GM18502 (cell line): ENCODE measurements around the gene PRDM8.
"Not testable (repeated sequence)": the region's sequence is repeated elsewhere in the genome, so short reads cannot be mapped to it uniquely, and the experiment has no call there.

ENCODE experiments used
- ATAC-seq: cut with Tn5 transposase; IDR thresholded peaks from one replicate; pipeline ENCODE4 v1.9.1; 2021; ENCODE audit warnings: mild to moderate bottlenecking; ENCODE audit not compliant: unreplicated experiment, poor library complexity

Gene PRDM8

DNA sequence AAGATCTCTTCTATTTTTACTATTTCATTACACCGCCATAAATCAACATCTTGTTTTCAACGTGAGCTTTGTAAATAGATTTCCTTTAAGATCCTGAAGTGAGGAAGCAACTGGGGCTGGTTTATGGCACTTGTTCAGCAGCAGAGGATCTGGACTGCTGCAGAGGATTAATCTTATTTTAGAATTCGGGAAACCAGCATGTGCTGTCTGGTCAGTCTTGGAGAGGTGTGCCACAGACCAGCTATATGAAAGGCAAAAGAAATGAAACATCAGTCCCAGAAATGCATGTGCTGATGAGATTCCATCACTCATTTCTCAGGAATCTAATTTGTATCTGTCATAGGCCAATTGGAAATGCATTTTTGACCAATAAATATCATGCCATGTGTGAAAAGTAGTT lies 23.4 kb downstream of the PRDM8 start:
- no peak for ATAC-seq

- no peak for ATAC-seq
Measured at GRCh38 chr4:80221161-80221560, 23.9 kb downstream of the PRDM8 start.

DNA sequence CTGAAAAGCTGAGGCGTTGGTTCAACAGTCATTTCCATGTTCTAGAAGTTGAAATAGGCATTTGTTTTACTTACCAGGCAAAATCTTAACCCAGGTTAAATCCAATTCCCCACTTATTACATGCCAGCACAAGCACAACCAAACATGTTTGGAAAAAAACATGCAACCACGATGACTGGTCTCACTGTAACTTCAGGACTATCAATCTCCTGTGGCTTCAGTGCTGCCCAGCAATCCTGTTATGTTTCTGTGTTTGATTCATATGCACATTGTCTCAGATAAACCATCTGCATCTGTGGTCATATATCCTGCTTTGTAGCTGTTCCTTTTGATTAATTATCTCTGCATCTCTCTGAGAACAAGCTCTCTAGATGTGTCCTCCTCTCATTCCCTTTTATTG lies 28.3 kb downstream of the PRDM8 start:
- ATAC-seq = no peak

DNA sequence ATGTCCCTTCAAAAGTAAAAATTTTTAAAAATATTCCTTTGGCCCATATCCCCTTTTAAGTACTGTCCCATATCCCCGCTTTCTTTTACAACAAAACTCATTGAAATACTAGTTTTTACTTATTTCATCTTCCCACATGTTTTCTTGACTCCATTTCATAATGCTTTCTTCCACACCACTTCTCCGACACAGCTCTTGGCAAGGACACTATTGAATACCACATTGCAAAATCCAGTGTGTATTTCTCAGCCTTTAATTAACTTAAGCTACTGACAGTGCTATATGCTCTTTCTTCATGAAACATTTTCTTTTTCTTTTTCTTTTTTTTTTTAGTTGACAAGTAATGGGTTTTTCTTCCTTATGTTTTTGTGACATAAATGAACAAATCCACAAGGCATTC lies 28.8 kb downstream of the PRDM8 start:
- no peak for ATAC-seq

GRCh38 chr4:80228460-80228859 lies 31.2 kb downstream of the PRDM8 start:
- ATAC-seq = peak; percentile 44

- ATAC-seq = peak; percentile 23
Measured at GRCh38 chr4:80229128-80229527, 31.8 kb downstream of the PRDM8 start.

DNA sequence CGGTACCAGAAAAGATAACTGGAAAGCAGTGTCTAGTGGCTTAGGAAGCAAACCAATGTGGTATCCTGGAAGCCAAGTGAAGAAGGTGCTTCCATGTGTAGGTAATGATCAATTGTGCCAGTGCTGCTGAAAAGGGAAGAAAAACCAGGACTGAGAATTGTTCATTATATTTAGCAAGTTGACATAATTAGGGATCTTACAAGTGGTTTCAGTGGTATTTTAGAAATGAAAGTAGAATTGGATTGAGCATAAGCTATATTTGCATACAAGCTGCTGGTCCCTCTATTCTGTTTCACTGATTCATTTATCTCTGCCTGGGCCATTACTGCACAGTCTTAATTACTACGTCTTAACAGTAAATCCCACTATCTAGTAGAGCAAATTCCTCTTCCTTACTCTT lies 32.3 kb downstream of the PRDM8 start:
- peak; percentile 81 for ATAC-seq

DNA sequence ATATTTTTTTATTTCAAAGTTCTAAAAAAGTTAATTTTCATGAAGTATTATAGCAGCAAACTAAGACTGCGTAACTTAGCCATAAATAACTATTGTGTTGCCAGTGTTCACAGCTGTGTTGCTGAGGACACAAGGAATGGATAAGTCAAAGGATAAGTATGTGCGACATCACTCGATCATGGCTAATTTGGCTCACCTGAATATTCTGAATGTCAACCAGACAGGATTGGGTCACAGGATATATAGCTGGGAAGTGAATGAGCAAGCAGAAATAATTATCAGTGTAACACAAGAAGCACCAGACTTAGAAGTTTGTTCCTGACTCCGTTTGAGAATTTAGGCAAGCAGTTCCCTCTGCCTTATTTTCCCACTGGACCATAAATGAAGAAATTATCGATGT lies 33.9 kb downstream of the PRDM8 start:
- ATAC-seq = no peak

DNA sequence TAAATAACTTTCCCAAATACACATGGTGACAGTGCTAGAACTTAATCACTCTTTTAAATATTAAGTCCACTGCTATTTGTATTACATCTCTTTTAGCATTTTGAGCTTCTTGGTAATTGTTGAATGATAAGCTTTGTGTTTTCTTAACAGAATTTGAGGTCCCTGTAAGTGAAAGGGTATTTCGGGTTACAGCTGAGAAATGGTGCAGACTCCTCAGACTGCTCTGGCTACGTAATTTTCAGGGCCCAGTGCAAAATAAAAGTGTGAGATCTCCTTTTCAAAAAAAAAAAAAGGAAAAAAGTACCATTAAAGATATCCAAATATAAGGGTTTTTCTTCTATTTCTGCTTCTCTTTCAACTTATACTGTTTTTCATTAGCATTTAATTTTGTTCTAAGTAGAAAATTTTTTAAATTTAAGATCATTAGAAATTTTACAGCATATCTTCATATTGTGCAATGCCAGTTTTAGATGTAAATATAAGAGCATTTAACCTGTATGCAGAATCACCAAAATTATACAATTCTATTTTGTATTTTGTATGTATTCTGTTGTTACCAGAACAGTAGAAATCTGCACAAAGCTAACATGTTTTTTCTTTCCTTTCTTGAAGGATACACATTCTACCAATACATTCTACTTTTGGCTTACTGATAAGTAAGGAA lies 35.5 kb downstream of the PRDM8 start:
- ATAC-seq = no peak

GRCh38 chr4:80233390-80233789 lies 36.1 kb downstream of the PRDM8 start:
- no peak for ATAC-seq

DNA sequence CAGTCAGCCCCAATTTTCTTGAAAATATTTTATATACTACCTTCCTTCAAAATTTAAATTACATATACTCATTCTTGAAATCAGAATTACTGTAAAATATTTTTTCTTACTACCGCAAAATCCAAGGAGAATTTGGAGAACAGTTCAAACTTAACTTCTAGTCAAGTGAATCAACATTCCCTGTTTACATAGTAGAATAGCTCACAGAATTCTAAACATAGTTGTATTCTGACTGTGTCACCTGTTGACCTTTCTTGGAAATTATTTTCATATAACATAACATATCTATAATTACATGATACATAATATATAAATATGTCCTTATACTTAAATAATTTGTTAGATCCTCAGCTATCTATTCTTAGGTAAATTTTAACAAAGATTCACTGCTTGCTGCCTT lies 38.1 kb downstream of the PRDM8 start:
- no peak for ATAC-seq

GRCh38 chr4:80237992-80238391 lies 40.7 kb downstream of the PRDM8 start:
- ATAC-seq = no peak

- no peak for ATAC-seq
Measured at GRCh38 chr4:80239480-80240150, 42.3 kb downstream of the PRDM8 start.

- ATAC-seq = no peak
Measured at GRCh38 chr4:80240976-80241375, 43.7 kb downstream of the PRDM8 start.

- ATAC-seq = no peak
Measured at GRCh38 chr4:80243274-80244018, 46.1 kb downstream of the PRDM8 start.

DNA sequence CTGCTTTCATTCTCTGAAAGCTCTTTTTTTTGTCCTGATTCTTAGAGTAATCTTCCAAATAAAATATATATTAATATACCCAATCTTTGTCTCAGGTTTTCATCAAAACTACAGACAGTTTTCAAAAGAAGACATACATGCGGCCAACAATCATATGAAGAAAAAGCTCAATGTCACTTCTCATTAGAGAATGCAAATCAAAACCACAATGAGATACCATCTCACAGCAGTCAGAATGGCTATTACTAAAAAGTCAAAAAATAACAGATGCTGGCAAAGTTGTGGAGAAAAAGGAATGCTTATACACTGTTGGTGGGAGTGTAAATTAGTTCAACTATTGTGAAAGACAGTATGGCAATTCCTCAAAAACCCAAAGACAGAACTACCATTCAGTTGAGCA lies 50.2 kb downstream of the PRDM8 start:
- ATAC-seq = not testable (repeated sequence)

DNA sequence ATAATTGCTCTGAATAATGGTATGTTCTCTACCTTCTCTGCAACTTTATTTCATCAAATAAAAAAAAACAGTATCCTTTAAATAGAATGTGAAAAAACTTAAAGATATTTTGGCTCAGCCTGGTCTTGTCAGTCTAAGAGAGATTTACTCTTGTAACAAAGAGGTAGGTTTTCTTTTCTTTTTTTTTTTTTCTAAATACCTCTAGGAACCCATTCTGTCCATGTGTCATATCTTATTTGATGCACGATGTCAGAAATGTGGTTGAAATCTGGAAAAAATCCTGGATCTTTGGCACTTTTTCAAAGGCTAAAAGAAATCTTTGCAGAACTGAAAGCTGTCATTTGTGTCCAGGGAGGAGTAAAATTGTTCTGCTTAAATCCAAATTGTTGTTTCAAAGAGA lies 51.8 kb downstream of the PRDM8 start:
- no peak for ATAC-seq

DNA sequence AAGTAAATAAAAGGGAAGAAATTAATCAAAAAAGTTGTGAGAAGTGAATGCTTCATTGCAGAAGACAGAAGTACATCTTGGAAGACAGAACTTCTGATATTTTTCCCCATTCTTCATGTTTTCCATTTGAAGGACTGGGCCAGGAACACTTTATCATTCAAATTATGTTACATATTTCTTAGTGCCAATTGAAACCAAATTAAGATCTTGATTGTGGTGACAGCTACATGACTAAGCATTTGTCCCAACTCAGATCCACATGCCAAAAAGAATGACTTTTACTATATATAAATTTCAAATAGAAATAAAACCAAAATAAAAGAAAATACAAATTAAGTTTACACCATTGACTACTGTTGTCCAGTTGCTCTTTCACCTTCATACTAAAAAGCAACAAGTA lies 55.1 kb downstream of the PRDM8 start:
- ATAC-seq = no peak

DNA sequence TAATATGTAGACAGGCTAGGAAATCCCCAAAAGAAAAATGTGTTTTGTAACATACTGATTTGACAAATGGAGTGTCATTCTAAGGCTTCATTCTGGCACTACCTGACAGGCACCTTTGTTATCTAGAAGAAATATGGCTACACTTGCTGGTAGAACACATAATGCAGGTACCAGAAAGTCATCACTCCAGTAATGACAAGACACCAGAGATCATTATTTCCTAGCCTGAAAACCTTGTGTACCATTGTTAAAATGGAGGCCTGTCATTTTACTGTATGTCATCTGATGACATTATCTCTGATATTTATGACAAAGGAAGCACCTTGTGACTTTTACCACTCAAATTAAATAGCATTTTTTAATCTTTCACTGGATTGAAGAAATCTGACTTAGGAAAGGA lies 55.6 kb downstream of the PRDM8 start:
- ATAC-seq = no peak

DNA sequence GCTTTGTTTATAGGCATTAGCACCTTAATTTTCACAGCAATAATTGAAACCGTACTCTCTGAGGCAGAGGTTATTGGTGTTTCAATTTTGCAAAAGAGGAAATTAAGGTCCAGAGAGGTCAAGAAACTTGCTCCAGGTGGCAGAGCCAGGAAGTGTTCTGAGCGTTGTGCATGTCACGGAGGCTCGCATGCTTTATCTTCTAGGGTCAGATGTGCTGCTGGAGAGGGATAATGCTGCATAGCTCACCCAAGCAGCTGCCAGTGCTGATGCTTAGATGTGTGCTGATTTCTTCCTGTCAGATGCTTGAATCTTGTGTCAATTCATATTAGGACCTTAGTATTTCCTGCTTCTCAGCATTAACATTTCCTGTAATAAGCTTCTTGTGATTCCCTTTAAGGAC lies 56.2 kb downstream of the PRDM8 start:
- no peak for ATAC-seq
